ENCODE data around the gene ADGRG6. TPM values are rescaled to one million over a fixed set of nuclear protein-coding genes. Genes with fewer than 3 reads are reported as not detected.

ADGRG6 gene
- total RNA-seq, 4 donors from 2014 or later: 56.6 to 147 (median 69.1) TPM

DNA sequence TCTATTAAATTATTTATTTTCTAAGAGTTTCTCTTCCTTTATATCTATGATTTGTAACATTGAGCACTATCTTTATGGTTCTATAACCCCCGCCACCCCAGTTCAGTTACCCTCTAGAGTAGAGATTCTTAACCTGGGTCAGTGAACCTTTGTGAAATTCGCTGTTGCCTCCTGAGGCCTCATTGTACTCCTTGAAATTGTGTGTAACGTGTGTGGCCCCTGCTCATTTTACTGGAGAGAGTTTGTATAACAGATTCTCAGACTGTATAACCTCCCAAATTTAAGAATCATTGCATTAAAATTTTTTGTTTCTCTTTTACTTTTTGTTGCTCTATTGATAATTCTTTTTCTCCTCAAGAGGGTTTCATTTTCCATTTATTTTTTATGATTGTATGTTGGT is 65.3 kb downstream of the ADGRG6 start:
- no peak for TF ChIP-seq POLR2AphosphoS5 (IDR thresholded peaks at IDR 0.05)
- DNase-seq (ENCODE audit: low spot score in 2 of 2): no peak
- H3K27me3 ChIP-seq: no peaks in the 10 kb centered on the region
- no peaks in the 10 kb centered on the region for H3K4me1 ChIP-seq
- 91% methylated on average over 3 of the region's 3 CpGs for WGBS
- H3K27ac ChIP-seq: no peak overlapping the region
- no peak overlapping the region for H3K4me3 ChIP-seq
- no peaks in the 10 kb centered on the region for H3K9me3 ChIP-seq
- H3K36me3 ChIP-seq: no peaks in the 10 kb centered on the region

DNA sequence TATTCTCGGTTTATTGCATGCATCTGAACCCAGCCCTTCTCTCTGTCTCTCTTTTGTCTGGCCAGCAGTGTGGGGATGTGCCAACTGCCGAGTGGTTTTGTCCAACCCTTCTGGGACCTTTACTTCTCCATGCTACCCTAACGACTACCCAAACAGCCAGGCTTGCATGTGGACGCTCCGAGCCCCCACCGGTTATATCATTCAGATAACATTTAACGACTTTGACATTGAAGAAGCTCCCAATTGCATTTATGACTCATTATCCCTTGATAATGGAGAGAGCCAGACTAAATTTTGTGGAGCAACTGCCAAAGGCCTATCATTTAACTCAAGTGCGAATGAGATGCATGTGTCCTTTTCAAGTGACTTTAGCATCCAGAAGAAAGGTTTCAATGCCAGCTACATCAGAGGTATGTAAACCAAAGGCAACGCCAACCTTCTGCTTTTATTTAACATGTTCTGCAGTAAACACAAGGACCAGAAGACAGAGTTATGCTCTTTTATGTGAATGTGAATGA is 65.8 kb downstream of the ADGRG6 start:
- Histone ChIP-seq H3K9me3 (no peaks in the 10 kb centered on the region), H3K27me3 (no peaks in the 10 kb centered on the region), H3K27ac (no peak overlapping the region), H3K36me3 (no peaks in the 10 kb centered on the region), H3K4me1 (no peaks in the 10 kb centered on the region), H3K4me3 (no peak overlapping the region)
- TF ChIP-seq, protein P1, sequence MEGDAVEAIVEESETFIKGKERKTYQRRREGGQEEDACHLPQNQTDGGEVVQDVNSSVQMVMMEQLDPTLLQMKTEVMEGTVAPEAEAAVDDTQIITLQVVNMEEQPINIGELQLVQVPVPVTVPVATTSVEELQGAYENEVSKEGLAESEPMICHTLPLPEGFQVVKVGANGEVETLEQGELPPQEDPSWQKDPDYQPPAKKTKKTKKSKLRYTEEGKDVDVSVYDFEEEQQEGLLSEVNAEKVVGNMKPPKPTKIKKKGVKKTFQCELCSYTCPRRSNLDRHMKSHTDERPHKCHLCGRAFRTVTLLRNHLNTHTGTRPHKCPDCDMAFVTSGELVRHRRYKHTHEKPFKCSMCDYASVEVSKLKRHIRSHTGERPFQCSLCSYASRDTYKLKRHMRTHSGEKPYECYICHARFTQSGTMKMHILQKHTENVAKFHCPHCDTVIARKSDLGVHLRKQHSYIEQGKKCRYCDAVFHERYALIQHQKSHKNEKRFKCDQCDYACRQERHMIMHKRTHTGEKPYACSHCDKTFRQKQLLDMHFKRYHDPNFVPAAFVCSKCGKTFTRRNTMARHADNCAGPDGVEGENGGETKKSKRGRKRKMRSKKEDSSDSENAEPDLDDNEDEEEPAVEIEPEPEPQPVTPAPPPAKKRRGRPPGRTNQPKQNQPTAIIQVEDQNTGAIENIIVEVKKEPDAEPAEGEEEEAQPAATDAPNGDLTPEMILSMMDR (IDR thresholded peaks at IDR 0.05): no peak
- TF ChIP-seq EP300 (IDR thresholded peaks at IDR 0.05) (no peak), POLR2AphosphoS5 (IDR thresholded peaks at IDR 0.05) (no peak), POLR2A (IDR thresholded peaks at IDR 0.05) (no peak)
- 76% methylated on average over 9 of the region's 9 CpGs for WGBS
- no peak for DNase-seq (ENCODE audit: low spot score in 2 of 2)

DNA sequence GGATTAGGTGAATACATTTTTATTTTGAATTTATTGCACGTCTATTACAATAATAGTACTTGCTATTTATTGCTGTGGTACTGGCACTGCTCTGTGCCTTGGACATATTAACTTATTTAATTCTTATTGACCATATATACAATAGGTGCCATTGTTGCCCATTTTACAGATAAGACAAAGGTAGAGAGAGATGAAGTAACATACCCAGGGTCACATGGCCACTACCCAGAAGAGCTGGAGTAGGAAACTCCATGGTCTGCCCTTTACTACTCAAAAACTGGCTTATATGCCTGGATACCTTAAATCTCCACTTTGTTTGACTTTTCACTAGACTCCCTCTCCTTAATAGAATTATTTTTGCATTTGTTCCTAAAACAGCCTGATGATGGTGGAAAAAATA is 67.5 kb downstream of the ADGRG6 start:
- no peak for DNase-seq (ENCODE audit: low spot score in 2 of 2)
- WGBS: 98% methylated on average over 1 of the region's 1 CpG
- no peak for TF ChIP-seq POLR2A (IDR thresholded peaks at IDR 0.05)
- TF ChIP-seq, protein P1 (IDR thresholded peaks at IDR 0.05): no peak
- TF ChIP-seq POLR2AphosphoS5 (IDR thresholded peaks at IDR 0.05): no peak
- TF ChIP-seq EP300 (IDR thresholded peaks at IDR 0.05): no peak
- H3K4me3 ChIP-seq: no peak overlapping the region
- no peaks in the 10 kb centered on the region for H3K36me3 ChIP-seq
- H3K27me3 ChIP-seq: no peaks in the 10 kb centered on the region
- H3K9me3 ChIP-seq: no peaks in the 10 kb centered on the region
- no peaks in the 10 kb centered on the region for H3K4me1 ChIP-seq
- H3K27ac ChIP-seq: no peak overlapping the region

DNA sequence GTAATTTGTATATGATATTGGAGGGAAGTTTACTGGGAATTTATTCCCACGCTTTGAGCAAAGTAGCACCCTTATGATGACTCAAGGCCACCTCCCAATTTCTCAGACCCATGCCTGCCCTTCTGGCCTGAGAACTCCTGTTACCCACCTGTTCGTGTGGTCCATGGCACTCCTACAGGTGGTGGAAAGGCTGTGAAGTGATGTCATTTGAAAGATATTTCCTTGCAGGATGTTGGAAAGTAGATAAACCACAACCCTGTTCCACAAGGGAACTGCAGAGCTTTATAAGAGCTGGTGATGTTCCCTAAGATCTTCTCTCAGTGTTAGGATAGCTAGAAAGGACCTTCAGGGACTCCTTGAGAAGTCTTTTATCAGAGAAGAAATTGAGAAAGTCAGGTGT is 70.5 kb downstream of the ADGRG6 start:
- DNase-seq (ENCODE audit: low spot score in 2 of 2): no peak
- Histone ChIP-seq H3K4me3 (no peak overlapping the region), H3K27ac (no peak overlapping the region), H3K27me3 (no peaks in the 10 kb centered on the region), H3K36me3 (no peaks in the 10 kb centered on the region), H3K9me3 (no peaks in the 10 kb centered on the region), H3K4me1 (peaks cover 12% of the 10 kb centered on the region)
- TF ChIP-seq EP300 (IDR thresholded peaks at IDR 0.05) (no peak), POLR2AphosphoS5 (IDR thresholded peaks at IDR 0.05) (no peak), POLR2A (IDR thresholded peaks at IDR 0.05) (no peak)
- TF ChIP-seq, protein P1 (IDR thresholded peaks at IDR 0.05): no peak
- 64% methylated on average over 2 of the region's 2 CpGs for WGBS

DNA sequence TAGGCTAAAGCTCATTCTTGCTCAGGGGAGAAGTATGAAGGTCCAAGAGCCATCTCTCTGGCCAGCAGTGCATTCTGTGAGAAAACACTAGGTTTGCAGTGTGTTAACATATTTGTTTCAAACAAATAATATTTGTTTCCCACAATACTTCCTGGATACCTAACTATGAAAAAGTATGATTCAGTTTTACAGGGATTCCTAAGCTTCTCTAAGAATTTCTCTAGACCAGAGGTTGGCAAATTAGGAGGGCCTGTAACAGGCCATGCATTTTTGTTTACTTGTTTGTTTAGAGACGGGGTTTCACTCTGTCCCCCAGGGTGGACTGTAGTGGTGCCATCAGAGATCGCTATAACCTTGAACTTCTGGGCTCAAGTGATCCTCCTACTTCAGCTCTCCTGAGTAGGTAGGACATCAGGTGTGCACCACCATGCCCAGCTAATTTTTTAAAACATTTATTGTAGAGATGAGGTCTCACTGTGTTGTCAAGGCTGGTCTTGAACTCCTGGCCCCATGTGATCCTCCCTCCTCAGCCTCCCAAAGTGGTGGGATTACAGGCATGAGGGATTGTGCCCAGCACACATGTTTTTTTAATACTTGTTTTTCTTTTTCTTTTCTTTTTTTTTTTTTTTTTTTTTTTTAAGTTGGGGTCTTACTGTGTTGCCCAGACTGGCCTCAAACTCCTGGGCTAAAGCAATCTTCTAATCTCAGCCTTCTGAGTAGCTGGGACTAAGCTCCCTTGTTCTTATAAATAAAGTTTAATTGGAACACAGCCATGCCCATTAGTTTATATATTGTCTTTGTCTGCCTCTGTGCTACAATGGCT is 71.7 kb downstream of the ADGRG6 start:
- peaks cover 23% of the 10 kb centered on the region for H3K4me1 ChIP-seq
- no peak overlapping the region for H3K27ac ChIP-seq
- no peak for DNase-seq (ENCODE audit: low spot score in 2 of 2)
- TF ChIP-seq POLR2A (IDR thresholded peaks at IDR 0.05) (no peak), EP300 (IDR thresholded peaks at IDR 0.05) (no peak), POLR2AphosphoS5 (IDR thresholded peaks at IDR 0.05) (no peak)
- TF ChIP-seq, protein P1 (IDR thresholded peaks at IDR 0.05): no peak
- H3K27me3 ChIP-seq: no peaks in the 10 kb centered on the region
- 100% methylated on average over 2 of the region's 2 CpGs for WGBS
- no peaks in the 10 kb centered on the region for H3K9me3 ChIP-seq
- no peak overlapping the region for H3K4me3 ChIP-seq
- H3K36me3 ChIP-seq: no peaks in the 10 kb centered on the region

Data from suprapubic skin (tissue), 4 donors.